Subcutaneous abdominal adipose tissue (tissue), 5 donors: Measurements from ENCODE around the gene CHRM5.

ENCODE experiments used
- H3K27ac ChIP-seq: one replicate; pipeline ENCODE4 v1.7.0; 2013; ENCODE audit warnings: low read depth, mild to moderate bottlenecking, inconsistent platforms, low read length, moderate library complexity
- H3K27me3 ChIP-seq, 5 donors: one replicate each; pipeline ENCODE4 v1.7.0; 2013; ENCODE audit warnings: low read length in 5 of 5, inconsistent platforms in 1 of 5; ENCODE audit not compliant: control insufficient read depth in 5 of 5, insufficient read depth in 4 of 5
- H3K36me3 ChIP-seq, 5 donors: one replicate each; pipeline ENCODE4 v1.7.0; 2013; ENCODE audit warnings: low read length in 5 of 5; ENCODE audit not compliant: control insufficient read depth in 5 of 5, insufficient read depth in 5 of 5
- H3K4me1 ChIP-seq, 5 donors: one replicate each; pipeline ENCODE4 v1.7.0; 2013; ENCODE audit warnings: low read length in 5 of 5, mild to moderate bottlenecking in 3 of 5, moderate library complexity in 1 of 5; ENCODE audit not compliant: control insufficient read depth in 5 of 5, insufficient read depth in 5 of 5
- H3K4me3 ChIP-seq, 5 donors: one replicate each; pipeline ENCODE4 v1.7.0; 2013; ENCODE audit warnings: low read length in 5 of 5, low read depth in 1 of 5
- H3K9ac ChIP-seq, 5 donors: one replicate each; pipeline ENCODE4 v1.7.0; 2013; ENCODE audit warnings: low read length in 5 of 5, mild to moderate bottlenecking in 4 of 5, moderate library complexity in 3 of 5
- H3K9me3 ChIP-seq, 5 donors: one replicate each; pipeline ENCODE4 v1.7.0; 2013; ENCODE audit warnings: low read length in 5 of 5; ENCODE audit not compliant: control insufficient read depth in 5 of 5
- donor health status: healthy.
- donor health status: healthy.
- donor health status: healthy.
- donor health status: healthy.
- donor health status: healthy.

The CHRM5 gene, protein sequence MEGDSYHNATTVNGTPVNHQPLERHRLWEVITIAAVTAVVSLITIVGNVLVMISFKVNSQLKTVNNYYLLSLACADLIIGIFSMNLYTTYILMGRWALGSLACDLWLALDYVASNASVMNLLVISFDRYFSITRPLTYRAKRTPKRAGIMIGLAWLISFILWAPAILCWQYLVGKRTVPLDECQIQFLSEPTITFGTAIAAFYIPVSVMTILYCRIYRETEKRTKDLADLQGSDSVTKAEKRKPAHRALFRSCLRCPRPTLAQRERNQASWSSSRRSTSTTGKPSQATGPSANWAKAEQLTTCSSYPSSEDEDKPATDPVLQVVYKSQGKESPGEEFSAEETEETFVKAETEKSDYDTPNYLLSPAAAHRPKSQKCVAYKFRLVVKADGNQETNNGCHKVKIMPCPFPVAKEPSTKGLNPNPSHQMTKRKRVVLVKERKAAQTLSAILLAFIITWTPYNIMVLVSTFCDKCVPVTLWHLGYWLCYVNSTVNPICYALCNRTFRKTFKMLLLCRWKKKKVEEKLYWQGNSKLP

DNA sequence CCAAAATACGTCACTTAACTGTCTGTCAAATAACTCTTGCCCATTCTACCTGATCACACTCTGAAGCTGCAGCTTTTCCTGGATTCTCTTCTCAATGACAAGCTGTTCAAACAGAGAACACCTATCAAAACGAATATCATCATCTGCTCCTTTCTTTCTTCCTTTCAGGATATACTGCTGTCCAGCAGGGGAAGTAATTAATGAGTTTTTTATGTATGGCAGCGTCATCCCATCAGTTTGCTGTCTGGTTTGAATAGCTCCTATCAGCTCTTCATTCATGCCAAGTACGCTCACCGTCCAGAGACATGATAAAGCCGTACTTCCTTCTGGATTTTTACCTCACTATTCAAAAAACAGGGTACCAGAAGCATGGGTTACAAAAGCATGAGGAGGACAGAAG, at the start of gene CHRM5:
Gene CHRM5 (plus strand): TSS at position 274 of the 400 bp plus-strand sequence. CDS start 94,221 bp downstream, outside the sequence.
- no peaks in the 10 kb centered on the region for H3K36me3 ChIP-seq
- H3K27ac ChIP-seq, result no peak within 1 kb of the TSS
- no peaks in the 10 kb centered on the region for H3K9me3 ChIP-seq
- H3K4me1 ChIP-seq, result no peaks in the 10 kb centered on the region
- H3K4me3 ChIP-seq, result no peak within 1 kb of the TSS
- no peaks in the 10 kb centered on the region for H3K27me3 ChIP-seq
- H3K9ac ChIP-seq, result no peak within 1 kb of the TSS

DNA sequence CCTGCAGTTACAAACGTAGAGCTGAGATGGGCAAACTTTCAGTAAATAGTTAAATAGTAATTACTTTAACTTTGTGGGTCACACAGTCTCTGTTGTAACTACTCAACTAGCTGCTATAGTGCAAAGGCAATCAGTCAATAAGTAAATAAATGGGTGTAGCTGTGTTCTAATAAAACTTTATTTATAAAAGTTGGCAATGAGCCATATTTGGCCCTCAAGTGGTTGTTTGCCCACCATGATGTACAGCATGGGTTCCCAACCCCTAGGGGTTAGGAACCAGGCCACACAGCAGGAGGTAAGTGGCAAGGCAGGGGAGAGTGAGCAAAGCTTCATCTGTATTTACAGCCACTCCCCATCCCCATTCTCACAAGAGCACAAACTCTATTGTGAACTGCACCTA, 44.9 kb upstream of the CHRM5 start:
- Histone ChIP-seq H3K36me3 (no peaks in the 10 kb centered on the region), H3K27me3 (no peaks in the 10 kb centered on the region), H3K9ac (no peak overlapping the region), H3K27ac (no peak overlapping the region), H3K9me3 (no peaks in the 10 kb centered on the region), H3K4me1 (no peaks in the 10 kb centered on the region), H3K4me3 (no peak overlapping the region)

DNA sequence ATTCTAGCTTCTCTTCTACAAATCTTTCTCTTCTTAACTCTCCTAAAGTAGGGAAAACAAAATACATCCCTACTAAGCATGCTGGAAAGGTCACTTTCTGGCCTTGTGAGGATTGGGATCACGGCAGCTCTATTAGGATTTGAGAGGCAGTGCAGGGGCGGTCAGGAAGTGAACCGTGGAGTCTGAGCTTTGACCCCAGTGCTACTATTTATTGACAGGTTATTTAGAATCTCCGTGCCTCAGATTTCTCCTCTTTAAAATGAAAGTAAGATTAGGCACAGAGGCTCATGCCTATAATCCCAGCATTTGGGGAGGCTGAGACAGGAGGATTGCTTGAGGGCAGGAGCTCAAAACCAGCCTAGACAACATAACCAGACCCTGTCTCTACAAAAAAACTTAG, 42.0 kb upstream of the CHRM5 start:
- Histone ChIP-seq H3K36me3 (no peaks in the 10 kb centered on the region), H3K4me1 (no peaks in the 10 kb centered on the region), H3K27ac (no peak overlapping the region), H3K27me3 (no peaks in the 10 kb centered on the region), H3K4me3 (no peak overlapping the region), H3K9me3 (no peaks in the 10 kb centered on the region), H3K9ac (no peak overlapping the region)

DNA sequence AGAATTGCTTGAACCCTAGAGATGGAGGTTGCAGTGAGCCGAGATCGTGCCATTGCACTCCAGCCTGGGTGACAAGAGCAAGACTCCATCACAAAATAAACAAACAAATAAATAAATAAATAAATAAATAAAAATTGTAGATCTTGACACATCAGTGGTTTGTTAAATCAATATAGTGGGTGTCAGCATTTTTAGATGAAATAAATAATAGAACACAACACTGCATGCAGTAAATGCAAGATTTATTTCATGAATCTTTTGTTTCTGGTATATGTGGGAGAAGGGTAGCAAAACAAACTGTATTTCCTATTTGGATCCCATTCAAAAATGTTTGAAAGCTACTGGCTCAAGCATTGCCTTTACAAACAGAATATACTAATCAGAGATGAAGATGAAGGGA, 35.6 kb upstream of the CHRM5 start:
- Histone ChIP-seq H3K27me3 (no peaks in the 10 kb centered on the region), H3K4me1 (peaks cover 0 to 7% (median 6%) of the 10 kb centered on the region in 5 donors), H3K4me3 (no peak overlapping the region), H3K9me3 (no peaks in the 10 kb centered on the region), H3K36me3 (no peaks in the 10 kb centered on the region), H3K9ac (no peak overlapping the region), H3K27ac (no peak overlapping the region)

DNA sequence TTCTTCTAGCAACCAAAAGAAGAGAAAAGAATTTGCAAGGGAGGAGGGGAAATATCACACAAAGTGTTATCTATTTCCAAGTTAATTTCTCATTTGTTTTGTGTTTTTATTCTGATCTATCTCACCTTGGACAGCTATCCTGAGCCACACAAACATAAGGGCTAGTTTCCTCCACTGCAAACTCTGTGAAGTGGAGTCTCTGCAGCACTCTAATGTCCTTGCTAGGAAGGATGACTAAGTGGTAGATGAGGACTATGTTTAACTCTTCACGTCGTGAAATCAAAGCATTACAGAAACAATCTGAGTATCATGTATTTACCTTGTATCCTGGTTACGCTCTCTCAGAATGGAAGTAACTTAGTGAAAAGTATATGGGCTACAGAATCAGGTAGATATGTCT, 33.9 kb upstream of the CHRM5 start:
- no peak overlapping the region for H3K4me3 ChIP-seq
- H3K36me3 ChIP-seq, result no peaks in the 10 kb centered on the region
- no peaks in the 10 kb centered on the region for H3K9me3 ChIP-seq
- H3K27me3 ChIP-seq, result no peaks in the 10 kb centered on the region
- no peak overlapping the region for H3K27ac ChIP-seq
- H3K9ac ChIP-seq, result no peak overlapping the region
- peaks cover 0 to 7% (median 6%) of the 10 kb centered on the region in 5 donors for H3K4me1 ChIP-seq

DNA sequence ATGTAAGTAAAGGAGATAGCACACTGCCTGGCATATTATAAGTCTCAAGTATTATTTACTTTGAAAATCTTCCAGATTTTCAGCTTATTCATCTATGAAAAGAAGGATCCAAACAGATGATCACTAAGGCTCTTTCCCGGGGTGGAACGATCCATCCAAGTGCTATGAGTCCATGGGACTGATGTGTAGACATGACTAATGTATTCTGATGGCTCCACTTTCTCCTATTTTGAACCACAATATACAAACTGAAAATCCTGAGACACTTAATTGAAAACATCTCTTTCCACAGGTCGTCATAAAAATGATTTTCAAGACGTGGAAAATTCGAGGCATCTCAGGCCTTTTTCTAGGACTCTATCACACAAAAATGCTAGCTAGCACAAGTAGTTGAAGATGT, 33.4 kb upstream of the CHRM5 start:
- H3K4me3 ChIP-seq, result no peak overlapping the region
- H3K27ac ChIP-seq, result no peak overlapping the region
- H3K27me3 ChIP-seq, result no peaks in the 10 kb centered on the region
- H3K9me3 ChIP-seq, result no peaks in the 10 kb centered on the region
- peaks cover 0 to 7% (median 6%) of the 10 kb centered on the region in 5 donors for H3K4me1 ChIP-seq
- no peak overlapping the region for H3K9ac ChIP-seq
- H3K36me3 ChIP-seq, result no peaks in the 10 kb centered on the region

DNA sequence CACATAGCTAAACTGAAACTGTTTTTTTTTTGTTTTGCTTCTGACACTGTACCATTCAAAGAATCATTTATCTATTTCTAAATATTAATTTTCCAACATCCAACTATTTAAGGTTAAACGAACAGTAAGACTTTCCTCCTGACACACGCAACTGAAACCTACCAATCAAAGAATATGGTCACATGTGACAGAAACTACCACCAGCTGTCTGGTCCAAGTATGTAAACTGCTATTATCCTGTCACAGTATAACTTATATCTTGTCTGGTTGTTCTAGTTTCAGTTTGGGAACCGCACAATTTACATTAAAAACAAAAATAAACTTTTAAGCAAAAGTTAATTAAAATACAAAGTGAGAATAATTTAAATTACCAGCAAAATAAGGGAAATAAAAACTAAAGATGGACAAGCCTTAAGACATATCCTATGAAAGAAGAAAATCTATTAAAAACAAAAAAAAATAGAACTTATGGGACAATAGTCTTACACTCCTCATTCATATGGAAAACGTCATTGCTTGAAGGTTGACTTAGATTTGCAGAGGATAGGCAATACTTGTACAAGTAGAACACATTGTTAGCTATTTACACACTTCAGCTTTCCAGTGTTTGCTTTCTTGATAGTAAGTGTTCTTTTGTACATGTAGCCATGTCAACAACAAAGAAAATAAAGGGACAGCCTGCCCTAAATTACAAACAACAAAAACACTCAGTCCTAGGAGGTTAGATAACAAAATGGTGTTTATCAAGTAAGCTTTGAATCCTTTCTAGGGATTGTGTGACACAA, 26.8 kb upstream of the CHRM5 start:
- Histone ChIP-seq H3K27me3 (no peaks in the 10 kb centered on the region), H3K4me3 (no peak overlapping the region), H3K9me3 (no peaks in the 10 kb centered on the region)

DNA sequence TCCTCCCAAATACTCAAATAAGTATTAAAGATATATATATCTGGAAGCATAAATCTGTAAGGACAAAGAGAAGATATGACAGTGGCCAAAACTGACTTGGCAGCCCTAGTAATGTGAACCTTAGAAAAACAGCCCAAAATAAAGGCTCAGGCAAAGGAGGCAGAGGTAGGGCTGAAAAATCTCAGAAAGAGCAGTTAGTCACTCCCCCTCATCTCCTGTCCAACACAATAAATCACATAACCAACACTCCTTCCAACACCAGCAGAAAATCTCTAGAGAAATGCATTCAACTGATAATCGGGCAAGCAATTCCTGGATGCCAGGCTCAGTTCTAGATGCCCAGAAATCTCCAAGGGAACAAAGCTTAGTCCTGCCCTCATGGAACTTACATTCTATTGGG, 22.1 kb upstream of the CHRM5 start:
- Histone ChIP-seq H3K27ac (no peak overlapping the region), H3K9ac (no peak overlapping the region), H3K27me3 (no peaks in the 10 kb centered on the region), H3K9me3 (no peaks in the 10 kb centered on the region), H3K4me3 (no peak overlapping the region), H3K4me1 (no peaks in the 10 kb centered on the region), H3K36me3 (peaks cover 0 to 3% (median 0%) of the 10 kb centered on the region in 5 donors)

More for the DNA sequence above, 26.8 kb upstream of the CHRM5 start:
- H3K36me3 ChIP-seq, result peaks cover 0 to 1% (median 0%) of the 10 kb centered on the region in 5 donors
- H3K9ac ChIP-seq, result no peak overlapping the region
- no peaks in the 10 kb centered on the region for H3K4me1 ChIP-seq
- no peak overlapping the region for H3K27ac ChIP-seq

DNA sequence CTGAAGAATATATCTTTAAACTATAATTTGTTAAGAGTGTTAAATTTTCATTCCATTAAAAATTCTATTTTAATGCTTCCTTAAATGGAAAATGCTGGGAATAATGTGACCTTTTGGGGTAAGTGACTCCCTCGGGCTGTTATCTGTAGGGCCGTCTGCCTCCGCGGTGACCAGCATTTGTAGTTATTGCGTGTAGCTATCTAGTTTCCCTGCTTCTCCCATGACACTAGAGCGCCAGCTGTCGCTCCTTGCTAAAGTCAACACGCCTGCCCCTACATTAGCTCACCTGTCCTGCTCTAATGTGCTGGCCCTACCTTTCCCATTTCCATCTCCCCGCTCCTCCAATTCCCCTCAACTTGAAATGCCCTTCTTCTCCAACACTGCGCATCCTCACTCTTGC, 12.4 kb upstream of the CHRM5 start:
- Histone ChIP-seq H3K4me3 (no peak overlapping the region), H3K9ac (no peak overlapping the region), H3K27ac (no peak overlapping the region), H3K9me3 (no peaks in the 10 kb centered on the region), H3K36me3 (no peaks in the 10 kb centered on the region), H3K4me1 (peaks cover 0 to 2% (median 0%) of the 10 kb centered on the region in 5 donors), H3K27me3 (no peaks in the 10 kb centered on the region)

DNA sequence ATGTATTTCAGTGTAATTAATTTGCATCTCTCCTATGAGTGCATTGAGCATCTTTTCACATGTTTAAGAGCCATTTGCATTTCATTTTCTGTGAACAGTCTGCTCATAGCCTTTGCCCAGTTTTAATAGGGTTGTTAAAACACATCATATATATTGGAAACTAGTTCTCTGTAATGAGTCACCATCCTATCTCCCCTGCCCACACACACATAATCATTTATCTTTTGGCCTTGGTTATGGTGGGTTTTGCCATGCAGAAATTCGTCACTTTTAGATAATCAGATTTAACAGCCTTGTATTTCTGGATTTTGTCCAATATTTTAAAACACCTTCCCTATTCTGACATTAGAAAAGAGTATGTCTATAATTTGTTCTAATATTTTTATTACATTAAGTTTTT, 11.9 kb upstream of the CHRM5 start:
- Histone ChIP-seq H3K9me3 (no peaks in the 10 kb centered on the region), H3K4me3 (no peak overlapping the region), H3K27ac (no peak overlapping the region)

More for the DNA sequence above, 11.9 kb upstream of the CHRM5 start:
- Histone ChIP-seq H3K36me3 (no peaks in the 10 kb centered on the region), H3K9ac (no peak overlapping the region), H3K27me3 (no peaks in the 10 kb centered on the region), H3K4me1 (peaks cover 0 to 2% (median 0%) of the 10 kb centered on the region in 5 donors)
